DOHH2 (cell line): ENCODE results near the gene NPVF.

Experiments
- CTCF ChIP-seq: fragments of 200-600 bp; sonication (generic); IDR thresholded peaks from one replicate; pipeline ENCODE4 v1.5.1; 2014; ENCODE audit warnings: antibody characterized with exemption, mild to moderate bottlenecking, low read depth, low read length; ENCODE audit not compliant: poor library complexity, severe bottlenecking
- EZH2phosphoT487 ChIP-seq: fragments of 200-600 bp; sonication (generic); IDR thresholded peaks from 2 replicates; pipeline ENCODE4 v1.6.1; 2017; ENCODE audit warnings: borderline replicate concordance, mild to moderate bottlenecking, antibody characterized with exemption, low read length, moderate library complexity, mixed read lengths

GRCh38 chr7:25272265-25272664 lies 44.0 kb upstream of the NPVF start:
- TF ChIP-seq CTCF = no peak
- no peak for TF ChIP-seq EZH2phosphoT487
